Measurements from ENCODE around the gene FUT9.

DNA sequence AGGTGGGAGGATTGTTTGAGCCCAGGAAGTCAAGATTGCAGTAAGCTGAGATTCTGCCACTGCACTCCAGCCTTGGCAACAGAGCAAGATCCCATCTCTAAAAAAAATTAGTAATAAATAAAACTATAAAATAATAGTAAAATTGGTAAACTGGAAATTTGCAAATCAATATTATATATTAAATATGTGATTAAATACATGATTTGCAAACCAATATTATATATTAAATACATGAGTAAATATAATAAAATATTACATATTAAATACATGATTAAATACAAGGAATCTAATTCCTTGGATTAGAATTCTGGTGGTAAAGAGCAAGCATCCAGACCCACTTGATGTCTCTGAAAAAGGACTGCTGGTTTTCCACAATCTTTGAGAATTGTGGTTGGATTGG is 35.8 kb downstream of the FUT9 start:
- no peak for TF ChIP-seq EZH2phosphoT487 (IDR thresholded peaks at IDR 0.05; ENCODE audit: low read length)
- TF ChIP-seq, protein P1, sequence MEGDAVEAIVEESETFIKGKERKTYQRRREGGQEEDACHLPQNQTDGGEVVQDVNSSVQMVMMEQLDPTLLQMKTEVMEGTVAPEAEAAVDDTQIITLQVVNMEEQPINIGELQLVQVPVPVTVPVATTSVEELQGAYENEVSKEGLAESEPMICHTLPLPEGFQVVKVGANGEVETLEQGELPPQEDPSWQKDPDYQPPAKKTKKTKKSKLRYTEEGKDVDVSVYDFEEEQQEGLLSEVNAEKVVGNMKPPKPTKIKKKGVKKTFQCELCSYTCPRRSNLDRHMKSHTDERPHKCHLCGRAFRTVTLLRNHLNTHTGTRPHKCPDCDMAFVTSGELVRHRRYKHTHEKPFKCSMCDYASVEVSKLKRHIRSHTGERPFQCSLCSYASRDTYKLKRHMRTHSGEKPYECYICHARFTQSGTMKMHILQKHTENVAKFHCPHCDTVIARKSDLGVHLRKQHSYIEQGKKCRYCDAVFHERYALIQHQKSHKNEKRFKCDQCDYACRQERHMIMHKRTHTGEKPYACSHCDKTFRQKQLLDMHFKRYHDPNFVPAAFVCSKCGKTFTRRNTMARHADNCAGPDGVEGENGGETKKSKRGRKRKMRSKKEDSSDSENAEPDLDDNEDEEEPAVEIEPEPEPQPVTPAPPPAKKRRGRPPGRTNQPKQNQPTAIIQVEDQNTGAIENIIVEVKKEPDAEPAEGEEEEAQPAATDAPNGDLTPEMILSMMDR (IDR thresholded peaks at IDR 0.05; ENCODE audit: low read length): no peak

All from MM.1S (cell line).